Small intestine (tissue), 7 donors: Measurements from ENCODE around the gene RAB29. TPM values are rescaled to one million over a fixed set of nuclear protein-coding genes. Genes with fewer than 3 reads are reported as not detected.

Experiments
- DNase-seq, 2 donors: peaks; one replicate each; pipeline versions ENCODE4 v3.0.0 to v3.0.0-alpha.2; 2013
- FAIRE-seq: peaks from 2 replicates; lab custom pipeline; 2012; peaks lifted over from hg19 to GRCh38; lab: Jason Lieb, UNC
- H3K27ac ChIP-seq, 3 donors: one replicate each; pipeline ENCODE4 v1.5.1; 2013; ENCODE audit warnings: low read length in 2 of 3, mild to moderate bottlenecking in 2 of 3, control low read depth in 1 of 3, inconsistent platforms in 1 of 3, low read depth in 1 of 3, moderate library complexity in 1 of 3
- H3K27me3 ChIP-seq, 3 donors: one replicate each; pipeline ENCODE4 v1.6.1; 2013; ENCODE audit warnings: low read length in 3 of 3, inconsistent platforms in 1 of 3; ENCODE audit not compliant: control insufficient read depth in 3 of 3, insufficient read depth in 3 of 3
- H3K36me3 ChIP-seq, 3 donors: one replicate each; pipeline ENCODE4 v1.6.1; 2013; ENCODE audit warnings: low read length in 3 of 3, inconsistent platforms in 1 of 3, low read depth in 1 of 3, mild to moderate bottlenecking in 1 of 3, moderate library complexity in 1 of 3; ENCODE audit not compliant: control insufficient read depth in 3 of 3, insufficient read depth in 2 of 3
- H3K4me1 ChIP-seq, 3 donors: one replicate each; pipeline ENCODE4 v1.6.1; 2013; ENCODE audit warnings: low read length in 2 of 3, inconsistent platforms in 1 of 3, low read depth in 1 of 3, mild to moderate bottlenecking in 1 of 3, moderate library complexity in 1 of 3; ENCODE audit not compliant: control insufficient read depth in 3 of 3, insufficient read depth in 2 of 3
- H3K4me3 ChIP-seq, 3 donors: one replicate each; pipeline ENCODE4 v1.5.1; 2013; ENCODE audit warnings: low read length in 3 of 3, control low read depth in 1 of 3, inconsistent platforms in 1 of 3, low read depth in 1 of 3, mild to moderate bottlenecking in 1 of 3, moderate library complexity in 1 of 3
- H3K9me3 ChIP-seq, 2 donors: one replicate each; pipeline ENCODE4 v1.6.1; 2013; ENCODE audit warnings: low read depth in 1 of 2, low read length in 1 of 2; ENCODE audit not compliant: control insufficient read depth in 2 of 2, insufficient read depth in 1 of 2
- WGBS, 3 donors: extraction: QIAGEN DNeasy Blood & Tissue Kit; methylation state at CpG; one replicate each; pipeline ENCODE4 v1.1.7; 2013; 5-methylcytosine and 5-hydroxymethylcytosine counted together
- polyA plus RNA-seq, 4 donors: library from polyadenylated mRNA; stranded (reverse) in 3 of 4; unstranded in 1 of 4; fragments of 200-250 nt in 3 of 4; fragments of 120-200 nt in 1 of 4; gene quantifications; one replicate each; pipeline versions ENCODE4 v1.2.1 to v1.2.3, GENCODE V29; 2013
- donor health status: healthy with polysubstance abuse.
- donor health status: control.
- donor health status: control.
- donor health status: Bipolar disorder and iron deficiency.
- donor health status: healthy.

RAB29 gene
- polyA plus RNA-seq, 4 donors: 7.4 to 152 (median 8.9) TPM

DNA sequence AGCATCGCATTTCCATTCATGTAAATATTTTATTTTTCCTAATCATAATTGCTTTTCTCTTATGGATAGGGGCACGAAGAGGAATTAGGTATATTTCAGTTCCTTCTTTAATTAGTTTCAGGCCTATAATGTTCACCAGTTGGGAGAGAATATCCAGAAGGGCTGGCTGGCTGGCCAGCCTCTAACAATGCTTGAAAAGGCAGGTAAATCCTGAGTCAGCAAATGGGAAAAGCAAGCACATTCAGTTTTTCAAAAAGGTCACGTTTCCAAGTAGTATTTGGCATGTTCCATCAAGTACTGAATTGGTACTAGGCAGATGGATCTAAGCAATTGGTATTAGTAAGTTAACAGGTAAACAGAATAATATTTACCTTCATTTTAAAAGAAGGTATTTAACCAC, 8.0 kb downstream of the RAB29 start:
- Histone ChIP-seq H3K27me3 (no peaks in the 10 kb centered on the region), H3K9me3 (no peaks in the 10 kb centered on the region), H3K27ac (no peak overlapping the region), H3K4me3 (no peak overlapping the region), H3K36me3 (peaks cover 0 to 9% (median 0%) of the 10 kb centered on the region in 3 donors), H3K4me1 (no peaks in the 10 kb centered on the region)
- WGBS, 3 donors: 78 to 89% (median 86%) methylated on average over 3 of the region's 3 CpGs
- DNase-seq (no peak), FAIRE-seq (no peak)

GRCh38 chr1:205766570-205766969, 8.7 kb downstream of the RAB29 start:
- Histone ChIP-seq H3K4me1 (no peaks in the 10 kb centered on the region), H3K36me3 (peaks cover 0 to 6% (median 0%) of the 10 kb centered on the region in 3 donors), H3K4me3 (no peak overlapping the region), H3K27me3 (no peaks in the 10 kb centered on the region), H3K27ac (no peak overlapping the region), H3K9me3 (no peaks in the 10 kb centered on the region)
- FAIRE-seq (no peak), DNase-seq (no peak)
- WGBS, 3 donors: 60 to 97% (median 92%) methylated on average over 3 of the region's 3 CpGs

- H3K27me3 ChIP-seq: no peaks in the 10 kb centered on the region
- 62 to 70% (median 65%) methylated on average over 5 of the region's 5 CpGs for WGBS, 3 donors
- H3K9me3 ChIP-seq: no peaks in the 10 kb centered on the region
- H3K4me1 ChIP-seq: no peaks in the 10 kb centered on the region
- peaks cover 0 to 2% (median 0%) of the 10 kb centered on the region in 3 donors for H3K36me3 ChIP-seq
- H3K27ac ChIP-seq: no peak overlapping the region
- no peak for DNase-seq
- FAIRE-seq: no peak
- no peak overlapping the region for H3K4me3 ChIP-seq
Observed at GRCh38 chr1:205766038-205766437, 9.2 kb downstream of the RAB29 start.

DNA sequence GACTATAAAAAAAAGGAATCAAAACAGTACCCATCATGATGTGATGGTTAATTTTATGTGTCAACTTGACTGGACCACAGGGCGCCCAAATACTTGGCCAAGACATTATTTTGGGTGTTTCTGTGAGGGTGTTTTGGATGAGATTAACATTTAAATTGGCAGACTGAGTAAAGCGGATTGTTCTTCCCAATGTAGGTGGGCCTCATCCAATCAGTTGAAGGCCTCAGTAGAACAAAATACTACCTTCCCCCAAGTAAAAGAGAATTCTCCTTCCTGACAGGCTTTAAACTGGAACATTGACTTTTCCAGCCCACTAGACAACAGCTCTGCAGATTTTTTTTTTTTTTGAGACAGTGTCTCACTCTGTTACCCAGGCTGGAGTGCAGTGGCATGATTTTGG, 10.7 kb downstream of the RAB29 start:
- FAIRE-seq: no peak
- WGBS, 3 donors: 96 to 100% (median 100%) methylated on average over 2 of the region's 2 CpGs

GRCh38 chr1:205763980-205764379, 11.3 kb downstream of the RAB29 start:
- Histone ChIP-seq H3K4me1 (no peaks in the 10 kb centered on the region), H3K4me3 (no peak overlapping the region), H3K27me3 (no peaks in the 10 kb centered on the region), H3K36me3 (no peaks in the 10 kb centered on the region), H3K9me3 (no peaks in the 10 kb centered on the region), H3K27ac (no peak overlapping the region)
- FAIRE-seq (no peak), DNase-seq (no peak)

More for the DNA sequence above, 10.7 kb downstream of the RAB29 start:
- Histone ChIP-seq H3K27me3 (no peaks in the 10 kb centered on the region), H3K9me3 (no peaks in the 10 kb centered on the region), H3K4me3 (no peak overlapping the region), H3K36me3 (no peaks in the 10 kb centered on the region), H3K27ac (no peak overlapping the region), H3K4me1 (no peaks in the 10 kb centered on the region)
- no peak for DNase-seq

DNA sequence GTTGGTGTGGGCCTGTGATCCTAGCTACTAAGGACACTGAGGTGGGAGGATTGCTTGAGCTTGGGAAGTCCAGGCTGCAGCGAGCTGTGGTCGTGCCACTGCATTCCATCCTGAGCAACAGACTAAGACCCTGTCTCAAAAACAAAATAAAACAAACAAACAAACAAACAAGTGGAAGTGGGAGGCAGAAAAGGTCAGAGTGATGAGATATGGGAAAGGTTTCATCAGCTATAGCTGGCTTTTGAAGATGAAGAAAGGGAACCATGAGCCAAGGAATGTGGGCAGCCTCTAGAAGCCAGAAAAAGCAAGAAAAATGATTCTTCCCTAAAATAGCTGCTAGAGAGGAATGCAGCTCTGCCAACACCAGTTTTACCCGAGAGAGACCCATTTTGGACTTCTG, 14.7 kb downstream of the RAB29 start:
- 77 to 79% (median 77%) methylated on average over 3 of the region's 3 CpGs for WGBS, 3 donors
- DNase-seq (no peak), FAIRE-seq (no peak)
- Histone ChIP-seq H3K36me3 (no peaks in the 10 kb centered on the region), H3K9me3 (no peaks in the 10 kb centered on the region), H3K4me1 (no peaks in the 10 kb centered on the region), H3K27me3 (no peaks in the 10 kb centered on the region), H3K4me3 (no peak overlapping the region), H3K27ac (no peak overlapping the region)

GRCh38 chr1:205756552-205756951, 18.7 kb downstream of the RAB29 start:
- H3K4me3 ChIP-seq: no peak overlapping the region
- no peaks in the 10 kb centered on the region for H3K36me3 ChIP-seq
- WGBS, 3 donors: 92 to 95% (median 94%) methylated on average over 3 of the region's 3 CpGs
- no peaks in the 10 kb centered on the region for H3K9me3 ChIP-seq
- no peak for DNase-seq
- no peak for FAIRE-seq
- H3K4me1 ChIP-seq: no peaks in the 10 kb centered on the region
- H3K27me3 ChIP-seq: no peaks in the 10 kb centered on the region
- no peak overlapping the region for H3K27ac ChIP-seq

- H3K27ac ChIP-seq: no peak overlapping the region
- WGBS, 3 donors: 70 to 78% (median 73%) methylated on average over 5 of the region's 5 CpGs
- no peak for FAIRE-seq
- H3K4me1 ChIP-seq: no peaks in the 10 kb centered on the region
- H3K27me3 ChIP-seq: no peaks in the 10 kb centered on the region
- H3K4me3 ChIP-seq: no peak overlapping the region
- H3K36me3 ChIP-seq: no peaks in the 10 kb centered on the region
- DNase-seq: no peak
- H3K9me3 ChIP-seq: no peaks in the 10 kb centered on the region
Observed at GRCh38 chr1:205754857-205755256, 20.4 kb downstream of the RAB29 start.

DNA sequence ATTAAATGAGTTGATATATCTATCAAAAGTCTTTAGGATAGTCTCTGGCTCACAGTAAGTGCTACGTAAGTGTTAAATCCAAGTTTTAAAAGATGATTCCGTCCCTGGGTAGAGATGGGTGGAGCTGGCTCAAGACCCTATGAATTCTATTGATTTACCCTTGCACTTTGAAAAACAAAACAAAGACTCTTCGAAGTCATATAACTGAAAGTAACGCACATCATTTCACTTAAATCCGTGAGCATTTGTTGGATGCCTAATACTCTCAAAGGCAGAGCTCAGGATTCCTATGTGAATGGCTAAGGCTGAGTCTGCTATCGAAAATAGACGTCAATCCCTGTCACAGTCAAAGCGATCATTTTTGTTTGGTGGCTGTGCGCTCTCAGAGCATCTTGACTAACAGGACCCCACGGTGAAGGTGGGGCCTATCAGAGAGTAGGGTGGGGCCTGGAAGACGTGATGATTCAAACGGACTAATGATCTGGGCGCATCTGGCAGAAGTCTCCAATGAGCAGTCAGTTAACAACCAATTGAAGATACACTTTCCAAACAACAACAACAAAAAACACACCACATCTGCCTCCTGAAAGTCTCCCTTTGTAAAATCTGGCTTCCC, 24.1 kb downstream of the RAB29 start:
- FAIRE-seq: no peak
- H3K36me3 ChIP-seq: no peaks in the 10 kb centered on the region
- DNase-seq: no peak
- no peaks in the 10 kb centered on the region for H3K9me3 ChIP-seq
- H3K27me3 ChIP-seq: no peaks in the 10 kb centered on the region
- WGBS, 3 donors: 64 to 78% (median 73%) methylated on average over 13 of the region's 13 CpGs
- no peak overlapping the region for H3K4me3 ChIP-seq
- no peak overlapping the region for H3K27ac ChIP-seq
- H3K4me1 ChIP-seq: peaks cover 0 to 9% (median 6%) of the 10 kb centered on the region in 3 donors
